ENCODE data around the gene IGSF21. TPM values are rescaled to one million over a fixed set of nuclear protein-coding genes. Genes with fewer than 3 reads are reported as not detected.

IGSF21 gene
- total and polyA plus RNA-seq, 10 of the 15 experiments (the other 5 are each of a cell fraction or from before 2014, with no cell fraction given): 0.03 to 0.49 TPM; not detected in 8

DNA sequence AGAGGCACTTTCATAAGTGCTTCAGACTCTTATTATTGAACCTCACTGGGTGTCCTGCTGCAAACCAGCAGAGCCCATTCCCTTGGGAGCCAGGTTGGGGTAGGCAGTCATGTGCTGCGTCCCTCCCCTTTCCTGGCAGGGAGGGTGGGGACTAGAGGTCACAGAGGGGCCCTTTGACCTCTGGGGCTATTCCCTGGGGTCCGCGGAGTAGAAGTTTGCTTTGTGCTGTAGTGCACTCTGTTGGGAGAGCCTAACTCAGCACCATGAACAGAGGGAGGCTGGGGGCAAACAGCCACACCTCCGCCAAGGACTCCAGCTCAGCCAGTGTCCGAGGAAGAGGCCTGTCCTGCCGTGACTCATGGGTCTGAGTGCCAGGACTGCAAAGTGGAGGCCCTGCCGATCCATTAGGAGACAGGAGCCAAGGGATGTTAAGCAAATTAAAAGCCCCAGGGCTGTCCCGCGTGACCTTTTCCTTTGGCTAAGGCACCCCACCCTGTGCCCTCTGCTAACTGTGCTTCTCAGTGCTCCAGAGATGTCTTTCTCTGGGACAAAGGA is 3.0 kb upstream of the IGSF21 start (continued):
- TF ChIP-seq, protein P1, sequence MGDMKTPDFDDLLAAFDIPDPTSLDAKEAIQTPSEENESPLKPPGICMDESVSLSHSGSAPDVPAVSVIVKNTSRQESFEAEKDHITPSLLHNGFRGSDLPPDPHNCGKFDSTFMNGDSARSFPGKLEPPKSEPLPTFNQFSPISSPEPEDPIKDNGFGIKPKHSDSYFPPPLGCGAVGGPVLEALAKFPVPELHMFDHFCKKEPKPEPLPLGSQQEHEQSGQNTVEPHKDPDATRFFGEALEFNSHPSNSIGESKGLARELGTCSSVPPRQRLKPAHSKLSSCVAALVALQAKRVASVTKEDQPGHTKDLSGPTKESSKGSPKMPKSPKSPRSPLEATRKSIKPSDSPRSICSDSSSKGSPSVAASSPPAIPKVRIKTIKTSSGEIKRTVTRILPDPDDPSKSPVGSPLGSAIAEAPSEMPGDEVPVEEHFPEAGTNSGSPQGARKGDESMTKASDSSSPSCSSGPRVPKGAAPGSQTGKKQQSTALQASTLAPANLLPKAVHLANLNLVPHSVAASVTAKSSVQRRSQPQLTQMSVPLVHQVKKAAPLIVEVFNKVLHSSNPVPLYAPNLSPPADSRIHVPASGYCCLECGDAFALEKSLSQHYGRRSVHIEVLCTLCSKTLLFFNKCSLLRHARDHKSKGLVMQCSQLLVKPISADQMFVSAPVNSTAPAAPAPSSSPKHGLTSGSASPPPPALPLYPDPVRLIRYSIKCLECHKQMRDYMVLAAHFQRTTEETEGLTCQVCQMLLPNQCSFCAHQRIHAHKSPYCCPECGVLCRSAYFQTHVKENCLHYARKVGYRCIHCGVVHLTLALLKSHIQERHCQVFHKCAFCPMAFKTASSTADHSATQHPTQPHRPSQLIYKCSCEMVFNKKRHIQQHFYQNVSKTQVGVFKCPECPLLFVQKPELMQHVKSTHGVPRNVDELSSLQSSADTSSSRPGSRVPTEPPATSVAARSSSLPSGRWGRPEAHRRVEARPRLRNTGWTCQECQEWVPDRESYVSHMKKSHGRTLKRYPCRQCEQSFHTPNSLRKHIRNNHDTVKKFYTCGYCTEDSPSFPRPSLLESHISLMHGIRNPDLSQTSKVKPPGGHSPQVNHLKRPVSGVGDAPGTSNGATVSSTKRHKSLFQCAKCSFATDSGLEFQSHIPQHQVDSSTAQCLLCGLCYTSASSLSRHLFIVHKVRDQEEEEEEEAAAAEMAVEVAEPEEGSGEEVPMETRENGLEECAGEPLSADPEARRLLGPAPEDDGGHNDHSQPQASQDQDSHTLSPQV (IDR thresholded peaks at IDR 0.05): no peak
- TF ChIP-seq, protein P2, sequence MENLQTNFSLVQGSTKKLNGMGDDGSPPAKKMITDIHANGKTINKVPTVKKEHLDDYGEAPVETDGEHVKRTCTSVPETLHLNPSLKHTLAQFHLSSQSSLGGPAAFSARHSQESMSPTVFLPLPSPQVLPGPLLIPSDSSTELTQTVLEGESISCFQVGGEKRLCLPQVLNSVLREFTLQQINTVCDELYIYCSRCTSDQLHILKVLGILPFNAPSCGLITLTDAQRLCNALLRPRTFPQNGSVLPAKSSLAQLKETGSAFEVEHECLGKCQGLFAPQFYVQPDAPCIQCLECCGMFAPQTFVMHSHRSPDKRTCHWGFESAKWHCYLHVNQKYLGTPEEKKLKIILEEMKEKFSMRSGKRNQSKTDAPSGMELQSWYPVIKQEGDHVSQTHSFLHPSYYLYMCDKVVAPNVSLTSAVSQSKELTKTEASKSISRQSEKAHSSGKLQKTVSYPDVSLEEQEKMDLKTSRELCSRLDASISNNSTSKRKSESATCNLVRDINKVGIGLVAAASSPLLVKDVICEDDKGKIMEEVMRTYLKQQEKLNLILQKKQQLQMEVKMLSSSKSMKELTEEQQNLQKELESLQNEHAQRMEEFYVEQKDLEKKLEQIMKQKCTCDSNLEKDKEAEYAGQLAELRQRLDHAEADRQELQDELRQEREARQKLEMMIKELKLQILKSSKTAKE (IDR thresholded peaks at IDR 0.05; ENCODE audit: low read depth, poor library complexity, severe bottlenecking): no peak
- TF ChIP-seq CBX5 (IDR thresholded peaks at IDR 0.05; ENCODE audit: low read depth) (no peak), PAX8 (IDR thresholded peaks at IDR 0.05) (no peak), CBFB (IDR thresholded peaks at IDR 0.05; ENCODE audit: low read depth) (no peak)
- TF ChIP-seq, protein P3, sequence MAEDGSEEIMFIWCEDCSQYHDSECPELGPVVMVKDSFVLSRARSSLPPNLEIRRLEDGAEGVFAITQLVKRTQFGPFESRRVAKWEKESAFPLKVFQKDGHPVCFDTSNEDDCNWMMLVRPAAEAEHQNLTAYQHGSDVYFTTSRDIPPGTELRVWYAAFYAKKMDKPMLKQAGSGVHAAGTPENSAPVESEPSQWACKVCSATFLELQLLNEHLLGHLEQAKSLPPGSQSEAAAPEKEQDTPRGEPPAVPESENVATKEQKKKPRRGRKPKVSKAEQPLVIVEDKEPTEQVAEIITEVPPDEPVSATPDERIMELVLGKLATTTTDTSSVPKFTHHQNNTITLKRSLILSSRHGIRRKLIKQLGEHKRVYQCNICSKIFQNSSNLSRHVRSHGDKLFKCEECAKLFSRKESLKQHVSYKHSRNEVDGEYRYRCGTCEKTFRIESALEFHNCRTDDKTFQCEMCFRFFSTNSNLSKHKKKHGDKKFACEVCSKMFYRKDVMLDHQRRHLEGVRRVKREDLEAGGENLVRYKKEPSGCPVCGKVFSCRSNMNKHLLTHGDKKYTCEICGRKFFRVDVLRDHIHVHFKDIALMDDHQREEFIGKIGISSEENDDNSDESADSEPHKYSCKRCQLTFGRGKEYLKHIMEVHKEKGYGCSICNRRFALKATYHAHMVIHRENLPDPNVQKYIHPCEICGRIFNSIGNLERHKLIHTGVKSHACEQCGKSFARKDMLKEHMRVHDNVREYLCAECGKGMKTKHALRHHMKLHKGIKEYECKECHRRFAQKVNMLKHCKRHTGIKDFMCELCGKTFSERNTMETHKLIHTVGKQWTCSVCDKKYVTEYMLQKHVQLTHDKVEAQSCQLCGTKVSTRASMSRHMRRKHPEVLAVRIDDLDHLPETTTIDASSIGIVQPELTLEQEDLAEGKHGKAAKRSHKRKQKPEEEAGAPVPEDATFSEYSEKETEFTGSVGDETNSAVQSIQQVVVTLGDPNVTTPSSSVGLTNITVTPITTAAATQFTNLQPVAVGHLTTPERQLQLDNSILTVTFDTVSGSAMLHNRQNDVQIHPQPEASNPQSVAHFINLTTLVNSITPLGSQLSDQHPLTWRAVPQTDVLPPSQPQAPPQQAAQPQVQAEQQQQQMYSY (CRISPR knock-in tag; IDR thresholded peaks at IDR 0.05): no peak

Data from GM12878 (cell line).